SK-N-SH (cell line): Measurements from ENCODE around the gene PNLDC1. TPM values are rescaled to one million over a fixed set of nuclear protein-coding genes. Genes with fewer than 3 reads are reported as not detected.

ENCODE experiments used
- CTCF ChIA-PET: fragments of 300-600, 350-600 bp; formaldehyde crosslinking; extraction: SDS; loops from one replicate; lab custom pipeline; 2021; lab: Yijun Ruan, JAX
- POLR2A ChIA-PET: fragments of 350-600 bp; sonication (Branson Sonifier 250); formaldehyde crosslinking; extraction: SDS; loops from one replicate; lab custom pipeline; 2020; ENCODE audit warnings: antibody characterized with exemption, inconsistent platforms; lab: Yijun Ruan, JAX
- DNase-seq: peaks from one replicate; pipeline ENCODE4 v3.0.0; 2012
- H2AFZ ChIP-seq: fragments of 200-600 bp; sonication (generic); 2 replicates; pipeline ENCODE4 v1.8.1; 2016; ENCODE audit warnings: antibody characterized with exemption, mild to moderate bottlenecking, low read depth
- H3F3A ChIP-seq: fragments of 200-600 bp; sonication (generic); replicated peaks from 2 replicates; pipeline ENCODE3; 2016; ENCODE audit warnings: antibody characterized with exemption, mild to moderate bottlenecking; ENCODE audit not compliant: insufficient read depth
- H3K27ac ChIP-seq, 2 experiments: fragments of 200-500 bp in 1 of 2; fragments of 200-600 bp in 1 of 2; sonication (Bioruptor generic) in 1 of 2; sonication (generic), shearing (Covaris generic) in 1 of 2; 2 replicates each; pipeline versions ENCODE4 v1.5.1 to v1.6.1; 2014 to 2016; ENCODE audit warnings: low read depth in 2 of 2, inconsistent platforms in 1 of 2, low read length in 1 of 2, mild to moderate bottlenecking in 1 of 2, mixed read lengths in 1 of 2
- H3K27me3 ChIP-seq: fragments of 200-600 bp; sonication (generic), shearing (Covaris generic); 2 replicates; pipeline ENCODE4 v1.6.1; 2016; ENCODE audit warnings: mixed run types; ENCODE audit not compliant: insufficient read depth
- H3K36me3 ChIP-seq, 2 experiments: fragments of 200-500 bp in 1 of 2; fragments of 200-600 bp in 1 of 2; sonication (Bioruptor generic) in 1 of 2; sonication (generic) in 1 of 2; replicated peaks in 1 of 2; 2 replicates each; pipeline versions ENCODE3 to v1.5.1; 2014 to 2016; ENCODE audit warnings: low read length in 1 of 2, mild to moderate bottlenecking in 1 of 2; ENCODE audit not compliant: insufficient read depth in 2 of 2, control insufficient read depth in 1 of 2
- H3K4me1 ChIP-seq, 2 experiments: fragments of 200-500 bp in 1 of 2; fragments of 200-600 bp in 1 of 2; sonication (Bioruptor generic) in 1 of 2; sonication (generic), shearing (Covaris generic) in 1 of 2; 2 replicates each; pipeline versions ENCODE4 v1.5.1 to v1.6.1; 2014 to 2016; ENCODE audit warnings: low read depth in 1 of 2, low read length in 1 of 2, mixed run types in 1 of 2; ENCODE audit not compliant: insufficient read depth in 2 of 2, control insufficient read depth in 1 of 2
- H3K4me2 ChIP-seq: fragments of 200-600 bp; sonication (generic), shearing (Covaris generic); 2 replicates; pipeline ENCODE4 v1.6.1; 2017; ENCODE audit warnings: mixed run types
- H3K4me3 ChIP-seq, 2 experiments: fragments of 200-500 bp in 1 of 2; fragments of 200-600 bp in 1 of 2; sonication (Bioruptor generic) in 1 of 2; sonication (generic), shearing (Covaris generic) in 1 of 2; 2 replicates each; pipeline versions ENCODE4 v1.5.1 to v1.8.1; 2014 to 2016; ENCODE audit warnings: low read depth in 2 of 2, inconsistent platforms in 1 of 2, low read length in 1 of 2, mild to moderate bottlenecking in 1 of 2, mixed read lengths in 1 of 2, moderate library complexity in 1 of 2
- H3K79me2 ChIP-seq: fragments of 200-600 bp; sonication (generic); 2 replicates; pipeline ENCODE4 v1.8.1; 2017; ENCODE audit warnings: mild to moderate bottlenecking; ENCODE audit not compliant: insufficient read depth
- H3K9ac ChIP-seq: fragments of 200-600 bp; sonication (generic); 2 replicates; pipeline ENCODE4 v1.6.1; 2017; ENCODE audit warnings: mixed run types
- H3K9me2 ChIP-seq: fragments of 200-600 bp; sonication (generic); 2 replicates; pipeline ENCODE4 v1.6.1; 2017; ENCODE audit warnings: mixed run types
- H3K9me3 ChIP-seq: fragments of 200-600 bp; sonication (generic); 2 replicates; pipeline ENCODE4 v1.6.1; 2017; ENCODE audit warnings: mixed run types, mild to moderate bottlenecking, moderate library complexity
- H4K20me1 ChIP-seq: fragments of 200-600 bp; sonication (generic); 2 replicates; pipeline ENCODE4 v1.6.1; 2017; ENCODE audit warnings: mild to moderate bottlenecking, mixed run types; ENCODE audit not compliant: insufficient read depth
- ELF1 ChIP-seq: IDR thresholded peaks from 2 replicates; pipeline ENCODE4 v1.4.0; 2012
- EZH2phosphoT487 ChIP-seq: fragments of 200-600 bp; sonication (generic); IDR thresholded peaks from 2 replicates; pipeline ENCODE4 v1.6.1; 2017; ENCODE audit warnings: low read depth, mixed run types, mild to moderate bottlenecking, antibody characterized with exemption, moderate library complexity, borderline replicate concordance
- FOXJ3 ChIP-seq: sonication (generic); formaldehyde crosslinking; IDR thresholded peaks from 2 replicates; pipeline ENCODE4 v1.5.1; 2020; ENCODE audit warnings: mild to moderate bottlenecking, missing genetic modification reagents
- GABPA ChIP-seq: IDR thresholded peaks from 2 replicates; pipeline ENCODE4 v1.4.0; 2012; ENCODE audit warnings: low read depth, mild to moderate bottlenecking
- GATA2 ChIP-seq: sonication (generic); formaldehyde crosslinking; IDR thresholded peaks from 2 replicates; pipeline ENCODE4 v1.5.0; 2020; ENCODE audit warnings: mild to moderate bottlenecking, missing genetic modification reagents
- MXI1 ChIP-seq: IDR thresholded peaks from 2 replicates; pipeline ENCODE4 v1.6.1; 2012; ENCODE audit warnings: mild to moderate bottlenecking, low read depth, low read length, improper control_type of control experiment
- NRF1 ChIP-seq: IDR thresholded peaks from 2 replicates; pipeline ENCODE4 v1.6.1; 2012; ENCODE audit warnings: low read depth, mild to moderate bottlenecking, low read length
- POLR2AphosphoS5 ChIP-seq: IDR thresholded peaks from 2 replicates; pipeline ENCODE4 v1.6.1; 2012; ENCODE audit warnings: low read depth, low read length
- RCOR1 ChIP-seq: fragments of 150-350 bp; IDR thresholded peaks from 2 replicates; pipeline ENCODE4 v1.6.1; 2017; ENCODE audit warnings: antibody characterized with exemption, low read length
- RFX5 ChIP-seq: IDR thresholded peaks from 2 replicates; pipeline ENCODE4 v1.6.1; 2012; ENCODE audit warnings: mild to moderate bottlenecking, improper control_type of control experiment, low read length
- RXRA ChIP-seq: IDR thresholded peaks from 2 replicates; pipeline ENCODE4 v1.4.0; 2012; ENCODE audit warnings: low read depth, mild to moderate bottlenecking, borderline replicate concordance
- TAF1 ChIP-seq: IDR thresholded peaks from 2 replicates; pipeline ENCODE4 v1.6.1; 2012; ENCODE audit warnings: low read depth, mild to moderate bottlenecking, low read length, moderate library complexity, borderline replicate concordance
- YY1 ChIP-seq: IDR thresholded peaks from 2 replicates; pipeline ENCODE4 v1.4.0; 2012; ENCODE audit warnings: low read depth, mild to moderate bottlenecking
- WGBS: methylation state at CpG from one replicate; pipeline ENCODE4 v1.1.6; 2017; ENCODE audit warnings: low lambda C conversion rate; 5-methylcytosine and 5-hydroxymethylcytosine counted together
- polyA plus RNA-seq, 3 experiments: library from polyadenylated mRNA; depleted of rRNA; stranded (reverse); fragments of >200 nt; gene quantifications; 2 replicates each; pipeline ENCODE4 v1.2.3, GENCODE V29; 2012
- TF ChIP-seq, protein P1 (sequence below): fragments of 150-350 bp; IDR thresholded peaks from 2 replicates; pipeline ENCODE4 v1.6.1; 2017; ENCODE audit warnings: antibody characterized with exemption, low read length, low read depth, borderline replicate concordance
- TF ChIP-seq, protein P2 (sequence below): IDR thresholded peaks from 2 replicates; pipeline ENCODE4 v1.4.0; 2012; ENCODE audit warnings: low read depth, borderline replicate concordance
- TF ChIP-seq, protein P3 (sequence below): IDR thresholded peaks from 2 replicates; pipeline ENCODE4 v1.6.1; 2012; ENCODE audit warnings: mild to moderate bottlenecking, low read depth, low read length, moderate library complexity
- TF ChIP-seq, protein P4 (sequence below): IDR thresholded peaks from 2 replicates; pipeline ENCODE4; 2012

Gene PNLDC1
- polyA plus RNA-seq, 1 of the 3 experiments (the other 2 are of a cell fraction) = not detected

DNA sequence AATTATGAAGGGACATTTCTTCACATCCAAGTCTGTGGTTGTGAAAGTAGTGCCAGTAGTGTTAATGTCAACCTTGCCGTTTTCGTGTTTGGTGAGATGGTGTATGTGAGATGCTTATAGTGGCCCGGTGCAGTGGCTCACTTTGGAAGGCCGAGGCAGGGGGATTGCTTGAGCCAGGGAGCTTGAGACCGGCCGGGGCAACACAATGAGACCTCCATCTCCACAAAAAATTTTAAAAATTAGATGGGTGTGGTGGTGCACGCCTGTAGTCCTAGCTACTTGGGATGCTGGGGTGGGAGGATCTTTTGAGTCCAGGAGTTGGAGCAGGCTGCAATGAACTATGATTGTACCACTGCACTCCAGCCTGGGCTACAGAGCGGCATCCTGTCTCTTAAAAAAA is 37.4 kb downstream of the PNLDC1 start:
- Histone ChIP-seq H3K9me3 (no peaks in the 10 kb centered on the region), H3K27ac (no peak overlapping the region), H3K4me2 (no peak overlapping the region), H3K4me1 (no peaks in the 10 kb centered on the region), H3K79me2 (no peaks in the 10 kb centered on the region), H3K4me3 (no peak overlapping the region), H3K36me3 (no peaks in the 10 kb centered on the region), H4K20me1 (no peaks in the 10 kb centered on the region), H3F3A (peaks cover 8% of the 10 kb centered on the region), H3K9me2 (no peaks in the 10 kb centered on the region), H3K27me3 (no peaks in the 10 kb centered on the region; the same call in 1 of the 2 replicates), H2AFZ (no peak overlapping the region), H3K9ac (no peak overlapping the region)
- 53% methylated on average over 6 of the region's 8 CpGs for WGBS
- DNase-seq = no peak
- POLR2A ChIA-PET = no interaction called here
- CTCF ChIA-PET = interaction anchor here (0.6 kb wide), 1 partner anchor 10 kb away, joined by 3 read pairs; no protein-coding TSS in a partner anchor
- no peak for TF ChIP-seq EZH2phosphoT487
- no peak for TF ChIP-seq MXI1
- TF ChIP-seq, protein P1, sequence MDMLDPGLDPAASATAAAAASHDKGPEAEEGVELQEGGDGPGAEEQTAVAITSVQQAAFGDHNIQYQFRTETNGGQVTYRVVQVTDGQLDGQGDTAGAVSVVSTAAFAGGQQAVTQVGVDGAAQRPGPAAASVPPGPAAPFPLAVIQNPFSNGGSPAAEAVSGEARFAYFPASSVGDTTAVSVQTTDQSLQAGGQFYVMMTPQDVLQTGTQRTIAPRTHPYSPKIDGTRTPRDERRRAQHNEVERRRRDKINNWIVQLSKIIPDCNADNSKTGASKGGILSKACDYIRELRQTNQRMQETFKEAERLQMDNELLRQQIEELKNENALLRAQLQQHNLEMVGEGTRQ = no peak
- TF ChIP-seq GABPA = no peak
- TF ChIP-seq NRF1 = no peak

DNA sequence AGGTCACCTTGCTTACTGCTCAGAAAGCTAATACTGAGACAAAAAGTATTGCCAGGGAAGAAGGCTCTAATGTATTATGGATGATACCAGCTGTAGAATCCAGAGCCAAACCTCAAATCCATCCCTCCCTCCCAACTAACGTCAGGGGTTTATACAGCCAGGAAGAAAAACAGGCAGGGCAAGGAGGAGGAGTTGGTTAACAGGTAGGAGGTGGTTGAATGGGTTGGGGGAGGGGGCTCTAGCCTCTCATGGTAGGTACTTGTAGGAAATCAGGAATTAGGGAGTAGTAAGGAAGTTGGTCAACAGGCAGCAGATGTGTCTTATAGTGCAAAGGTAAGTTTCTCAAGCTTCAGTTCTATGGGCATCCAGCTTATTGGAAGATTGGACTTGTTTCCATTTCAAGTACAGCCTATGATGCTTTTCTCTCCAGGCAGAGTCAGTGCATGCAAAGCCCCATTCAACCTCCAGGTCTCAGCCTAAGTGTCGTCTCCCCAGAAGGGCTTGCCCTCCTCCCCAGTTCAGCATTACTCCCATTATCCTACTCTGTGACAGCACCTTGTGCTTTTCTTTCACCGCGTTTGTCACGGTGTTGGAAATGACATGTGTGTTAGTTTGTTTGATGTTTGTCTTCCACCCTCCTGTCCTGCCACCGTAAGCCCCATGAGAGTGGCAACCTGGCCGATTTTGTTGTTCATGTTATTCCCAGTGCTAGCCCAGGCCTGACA is 38.1 kb downstream of the PNLDC1 start:
- Histone ChIP-seq H3F3A (peaks cover 8% of the 10 kb centered on the region), H2AFZ (no peak overlapping the region), H3K79me2 (no peaks in the 10 kb centered on the region), H3K9me2 (no peaks in the 10 kb centered on the region), H3K9me3 (no peaks in the 10 kb centered on the region), H3K4me1 (no peaks in the 10 kb centered on the region), H3K4me3 (no peak overlapping the region), H3K9ac (no peak overlapping the region), H3K36me3 (no peaks in the 10 kb centered on the region), H3K27ac (no peak overlapping the region), H3K4me2 (no peak overlapping the region), H4K20me1 (no peaks in the 10 kb centered on the region), H3K27me3 (no peaks in the 10 kb centered on the region; the same call in 1 of the 2 replicates)
- ChIA-PET POLR2A (no interaction called here), CTCF (no interaction called here)
- WGBS = 61% methylated on average over 7 of the region's 7 CpGs
- DNase-seq = no peak
- TF ChIP-seq ELF1 (no peak), MXI1 (no peak), POLR2AphosphoS5 (no peak), TAF1 (no peak), RCOR1 (no peak), NRF1 (no peak), YY1 (no peak), RXRA (no peak), RFX5 (no peak), FOXJ3 (CRISPR knock-in tag) (no peak), GABPA (no peak), GATA2 (CRISPR knock-in tag) (no peak)
- TF ChIP-seq, protein P2, sequence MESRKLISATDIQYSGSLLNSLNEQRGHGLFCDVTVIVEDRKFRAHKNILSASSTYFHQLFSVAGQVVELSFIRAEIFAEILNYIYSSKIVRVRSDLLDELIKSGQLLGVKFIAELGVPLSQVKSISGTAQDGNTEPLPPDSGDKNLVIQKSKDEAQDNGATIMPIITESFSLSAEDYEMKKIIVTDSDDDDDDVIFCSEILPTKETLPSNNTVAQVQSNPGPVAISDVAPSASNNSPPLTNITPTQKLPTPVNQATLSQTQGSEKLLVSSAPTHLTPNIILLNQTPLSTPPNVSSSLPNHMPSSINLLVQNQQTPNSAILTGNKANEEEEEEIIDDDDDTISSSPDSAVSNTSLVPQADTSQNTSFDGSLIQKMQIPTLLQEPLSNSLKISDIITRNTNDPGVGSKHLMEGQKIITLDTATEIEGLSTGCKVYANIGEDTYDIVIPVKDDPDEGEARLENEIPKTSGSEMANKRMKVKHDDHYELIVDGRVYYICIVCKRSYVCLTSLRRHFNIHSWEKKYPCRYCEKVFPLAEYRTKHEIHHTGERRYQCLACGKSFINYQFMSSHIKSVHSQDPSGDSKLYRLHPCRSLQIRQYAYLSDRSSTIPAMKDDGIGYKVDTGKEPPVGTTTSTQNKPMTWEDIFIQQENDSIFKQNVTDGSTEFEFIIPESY = no peak
- TF ChIP-seq, protein P3, sequence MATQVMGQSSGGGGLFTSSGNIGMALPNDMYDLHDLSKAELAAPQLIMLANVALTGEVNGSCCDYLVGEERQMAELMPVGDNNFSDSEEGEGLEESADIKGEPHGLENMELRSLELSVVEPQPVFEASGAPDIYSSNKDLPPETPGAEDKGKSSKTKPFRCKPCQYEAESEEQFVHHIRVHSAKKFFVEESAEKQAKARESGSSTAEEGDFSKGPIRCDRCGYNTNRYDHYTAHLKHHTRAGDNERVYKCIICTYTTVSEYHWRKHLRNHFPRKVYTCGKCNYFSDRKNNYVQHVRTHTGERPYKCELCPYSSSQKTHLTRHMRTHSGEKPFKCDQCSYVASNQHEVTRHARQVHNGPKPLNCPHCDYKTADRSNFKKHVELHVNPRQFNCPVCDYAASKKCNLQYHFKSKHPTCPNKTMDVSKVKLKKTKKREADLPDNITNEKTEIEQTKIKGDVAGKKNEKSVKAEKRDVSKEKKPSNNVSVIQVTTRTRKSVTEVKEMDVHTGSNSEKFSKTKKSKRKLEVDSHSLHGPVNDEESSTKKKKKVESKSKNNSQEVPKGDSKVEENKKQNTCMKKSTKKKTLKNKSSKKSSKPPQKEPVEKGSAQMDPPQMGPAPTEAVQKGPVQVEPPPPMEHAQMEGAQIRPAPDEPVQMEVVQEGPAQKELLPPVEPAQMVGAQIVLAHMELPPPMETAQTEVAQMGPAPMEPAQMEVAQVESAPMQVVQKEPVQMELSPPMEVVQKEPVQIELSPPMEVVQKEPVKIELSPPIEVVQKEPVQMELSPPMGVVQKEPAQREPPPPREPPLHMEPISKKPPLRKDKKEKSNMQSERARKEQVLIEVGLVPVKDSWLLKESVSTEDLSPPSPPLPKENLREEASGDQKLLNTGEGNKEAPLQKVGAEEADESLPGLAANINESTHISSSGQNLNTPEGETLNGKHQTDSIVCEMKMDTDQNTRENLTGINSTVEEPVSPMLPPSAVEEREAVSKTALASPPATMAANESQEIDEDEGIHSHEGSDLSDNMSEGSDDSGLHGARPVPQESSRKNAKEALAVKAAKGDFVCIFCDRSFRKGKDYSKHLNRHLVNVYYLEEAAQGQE = no peak
- TF ChIP-seq, protein P4, sequence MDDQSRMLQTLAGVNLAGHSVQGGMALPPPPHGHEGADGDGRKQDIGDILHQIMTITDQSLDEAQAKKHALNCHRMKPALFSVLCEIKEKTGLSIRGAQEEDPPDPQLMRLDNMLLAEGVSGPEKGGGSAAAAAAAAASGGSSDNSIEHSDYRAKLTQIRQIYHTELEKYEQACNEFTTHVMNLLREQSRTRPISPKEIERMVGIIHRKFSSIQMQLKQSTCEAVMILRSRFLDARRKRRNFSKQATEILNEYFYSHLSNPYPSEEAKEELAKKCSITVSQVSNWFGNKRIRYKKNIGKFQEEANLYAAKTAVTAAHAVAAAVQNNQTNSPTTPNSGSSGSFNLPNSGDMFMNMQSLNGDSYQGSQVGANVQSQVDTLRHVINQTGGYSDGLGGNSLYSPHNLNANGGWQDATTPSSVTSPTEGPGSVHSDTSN = no peak
- TF ChIP-seq, protein P1 = no peak
